A549 treated with Mapracorat at 1 μM for 4 hours (cell line): ENCODE measurements around the gene RDH11. TPM values are rescaled to one million over a fixed set of nuclear protein-coding genes. Genes with fewer than 3 reads are reported as not detected.

Source experiments
- total RNA-seq: library from RNA; stranded (reverse); fragments of 200-300 nt; extraction: Qiagen RNA extraction; gene quantifications from 5 replicates; pipeline ENCODE4 v1.2.3, GENCODE V29; 2022

RDH11 gene, protein sequence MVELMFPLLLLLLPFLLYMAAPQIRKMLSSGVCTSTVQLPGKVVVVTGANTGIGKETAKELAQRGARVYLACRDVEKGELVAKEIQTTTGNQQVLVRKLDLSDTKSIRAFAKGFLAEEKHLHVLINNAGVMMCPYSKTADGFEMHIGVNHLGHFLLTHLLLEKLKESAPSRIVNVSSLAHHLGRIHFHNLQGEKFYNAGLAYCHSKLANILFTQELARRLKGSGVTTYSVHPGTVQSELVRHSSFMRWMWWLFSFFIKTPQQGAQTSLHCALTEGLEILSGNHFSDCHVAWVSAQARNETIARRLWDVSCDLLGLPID
- total RNA-seq, result 53.6 to 58.5 TPM (median 55.6 TPM) in 5 replicates

DNA sequence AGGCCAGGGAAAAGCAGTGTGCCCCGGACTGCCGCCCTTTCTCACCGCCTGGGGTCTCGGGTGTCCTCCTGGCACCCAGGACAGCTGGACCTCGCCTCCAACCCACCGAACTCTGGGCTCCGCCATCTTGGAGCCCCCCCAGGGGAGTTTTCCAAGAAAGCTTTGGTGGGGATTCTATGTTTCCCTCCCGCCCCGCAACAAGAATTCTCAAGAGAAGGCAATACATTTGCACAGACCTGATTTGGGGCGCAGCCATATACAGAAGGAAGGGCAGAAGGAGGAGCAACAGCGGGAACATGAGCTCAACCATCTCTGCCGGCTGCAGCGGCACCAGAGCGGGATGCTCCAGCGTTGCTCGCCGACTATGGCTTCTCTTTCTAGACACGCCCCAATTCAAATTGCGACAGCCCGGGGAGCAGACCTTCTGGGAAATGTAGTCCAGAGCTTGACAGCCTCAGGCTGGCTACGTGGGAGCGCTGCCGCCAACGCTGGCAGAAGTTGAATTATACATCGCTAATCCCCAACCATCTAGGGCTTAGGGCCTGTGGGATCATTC, at the start of gene RDH11:
TSS of gene RDH11 (minus strand) at position 371 of the 556 bp plus-strand sequence. CDS start at position 310, 61 bp downstream.

GRCh38 chr14:67701492-67701891, 5.9 kb upstream of the RDH11 start, which contains the start of gene RDH12:
Gene RDH12 (plus strand): TSS chr14:67701886. CDS start chr14:67722643, 20,757 bp downstream.

DNA sequence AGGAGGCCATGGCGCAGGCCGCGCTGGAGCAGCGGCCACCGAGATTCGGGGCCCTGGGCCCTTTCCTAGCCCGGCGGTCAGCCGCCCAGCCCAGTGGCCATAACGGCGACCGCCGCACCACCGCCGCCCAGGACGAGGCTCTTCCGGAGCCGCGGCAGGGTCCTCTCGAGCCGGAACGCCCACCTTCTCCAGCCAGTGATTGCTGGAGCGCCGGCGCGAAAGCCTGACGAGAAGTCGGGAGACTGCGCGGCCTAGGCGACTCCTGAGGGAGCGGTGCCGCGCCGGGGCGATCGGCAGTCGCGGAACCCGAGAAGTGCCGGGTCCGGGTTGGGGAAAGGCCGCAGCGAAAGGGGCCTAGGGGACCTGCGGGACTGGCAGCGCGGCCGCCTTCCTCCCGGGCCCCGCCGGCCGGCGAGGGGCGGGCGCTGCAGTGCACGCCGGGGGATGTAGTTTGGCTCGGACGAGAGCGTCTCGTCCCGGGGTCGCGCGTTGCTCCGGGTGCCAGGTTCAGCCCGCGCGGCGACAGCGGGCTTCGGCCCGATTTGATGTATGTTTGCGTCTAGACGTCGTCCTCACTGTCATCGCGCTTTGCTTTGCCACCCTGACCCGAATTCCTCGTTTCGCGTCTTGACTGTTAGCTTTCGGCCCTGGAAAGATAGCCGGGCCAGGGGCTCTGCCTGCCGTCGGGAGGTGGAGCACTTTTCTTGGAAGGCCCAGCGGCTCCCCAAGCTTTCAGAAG, 20.9 kb downstream of the RDH11 start, which contains the start of gene VTI1B:
TSS of gene VTI1B (minus strand) at position 153 of the 739 bp plus-strand sequence. CDS start at position 10, 143 bp downstream.

Other genes starting within 250 kb of the RDH11 start
- 0.08 to 0.39 TPM (median 0.16 TPM) in 5 replicates for gene TMEM229B, start 207.0 kb downstream of the RDH11 start, total RNA-seq
- 3.0 to 3.9 TPM (median 3.6 TPM) in 5 replicates for gene PLEKHH1, start 162.5 kb downstream of the RDH11 start, total RNA-seq
- gene PIGH, start 95.5 kb downstream of the RDH11 start, total RNA-seq, result 14.5 to 22.5 TPM (median 18.1 TPM) in 5 replicates
- gene ARG2, start 75.8 kb downstream of the RDH11 start, total RNA-seq, result 1.6 to 2.3 TPM (median 2.2 TPM) in 5 replicates
- gene VTI1B, start 21.1 kb downstream of the RDH11 start, total RNA-seq, result 86.7 to 88.1 TPM (median 87.3 TPM) in 5 replicates
- gene RDH12, start 6.1 kb upstream of the RDH11 start, total RNA-seq, result not detected in 5 replicates
- 5.3 to 5.8 TPM (median 5.5 TPM) in 5 replicates for gene ZFYVE26, start 120.8 kb upstream of the RDH11 start, total RNA-seq
- 3.7 to 6.2 TPM (median 4.6 TPM) in 5 replicates for gene RAD51B, start 124.0 kb upstream of the RDH11 start, total RNA-seq